Measurements from ENCODE around the gene LONRF2.

Gene LONRF2

DNA sequence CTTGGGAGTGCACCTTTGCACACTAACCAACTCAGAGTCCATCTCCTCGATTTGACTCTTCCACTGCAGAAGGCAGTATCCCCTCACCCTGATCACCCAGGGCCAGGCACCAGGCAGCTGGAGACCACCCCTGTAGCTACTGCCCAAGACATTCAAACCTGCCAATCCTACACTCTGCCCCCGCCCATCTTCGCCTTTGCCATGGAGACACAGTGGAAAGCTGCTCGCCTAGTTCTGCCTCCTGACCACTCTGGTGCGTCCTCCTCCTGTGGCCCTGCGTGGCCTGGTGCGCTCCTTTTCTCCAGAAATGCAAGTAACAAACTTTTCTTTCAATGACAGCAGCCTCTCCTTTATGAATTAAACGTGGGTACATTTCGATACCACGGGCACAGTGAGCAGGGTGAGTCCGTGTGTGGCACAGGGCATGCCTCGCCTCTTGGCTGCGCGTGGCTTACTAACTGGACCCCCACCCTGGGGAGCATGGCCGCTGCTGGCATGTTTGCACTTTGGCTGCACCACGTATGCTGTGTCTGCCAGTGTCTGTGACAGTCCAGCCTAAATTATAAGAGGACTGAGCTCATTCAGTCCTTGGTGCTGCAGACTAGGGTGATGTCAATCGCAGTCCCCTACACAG is 47.6 kb downstream of the LONRF2 start:
- DNase-seq = no peak

GRCh38 chr2:100274076-100274475 is 48.2 kb downstream of the LONRF2 start:
- no peak for DNase-seq

DNA sequence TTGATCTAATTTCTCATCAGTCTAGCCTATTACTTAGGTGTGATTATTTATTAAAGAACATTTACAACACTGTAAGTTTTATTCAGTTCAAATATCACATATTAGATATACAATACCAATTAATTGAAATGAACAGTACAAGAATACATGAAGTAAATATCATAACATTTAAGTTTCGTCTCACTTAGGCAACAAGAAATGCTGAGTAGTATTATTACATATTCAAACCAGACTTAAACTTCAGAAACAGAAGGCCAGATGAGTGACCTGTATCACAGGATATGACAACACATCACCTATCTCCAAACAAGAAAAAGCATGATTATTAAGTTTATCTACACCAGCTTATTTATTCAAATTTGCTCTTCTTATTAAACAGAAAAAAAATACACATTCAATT is 48.9 kb downstream of the LONRF2 start:
- DNase-seq = no peak

DNA sequence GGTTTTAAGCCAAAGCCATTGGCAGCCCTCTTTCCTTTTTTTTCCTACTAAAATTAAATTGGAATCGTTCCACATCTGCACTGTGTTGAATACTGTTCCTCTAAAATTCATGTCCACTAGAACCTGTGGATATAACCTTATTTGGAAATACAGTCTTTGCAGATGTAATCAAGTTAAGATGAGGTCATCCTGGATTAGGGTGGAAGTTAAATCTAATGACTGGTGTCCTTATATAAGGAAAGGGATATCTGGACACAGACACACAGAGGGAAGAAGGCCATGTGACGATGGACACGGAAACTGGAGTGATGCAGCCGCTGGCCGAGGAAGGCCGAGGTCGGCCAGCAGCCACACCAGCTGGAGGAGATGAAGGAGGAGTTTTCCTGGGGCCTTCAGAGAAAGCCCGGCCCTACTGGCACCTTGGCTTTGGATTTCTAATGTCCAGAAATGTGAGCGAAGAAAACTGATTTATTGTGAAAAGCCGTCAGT is 49.4 kb downstream of the LONRF2 start:
- DNase-seq = no peak

DNA sequence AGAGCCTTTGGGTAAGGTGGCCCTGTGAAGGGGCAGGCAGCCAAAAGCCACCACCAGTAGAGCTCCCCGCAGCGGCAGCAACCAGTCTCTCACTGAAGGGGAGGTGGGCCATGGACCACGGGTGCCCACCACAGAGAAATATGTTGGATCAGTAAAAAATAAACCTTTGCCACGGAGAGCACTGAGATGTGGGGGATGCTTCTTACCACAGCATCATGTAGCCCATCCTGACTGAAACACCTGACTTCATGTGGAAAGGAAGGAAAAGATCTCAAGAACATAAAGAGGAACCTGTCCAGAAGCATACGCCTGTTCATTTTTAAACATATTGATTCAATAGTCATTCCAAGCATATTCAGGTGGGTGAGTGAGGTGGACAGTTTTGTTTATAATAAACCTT is 51.1 kb downstream of the LONRF2 start:
- no peak for DNase-seq

DNA sequence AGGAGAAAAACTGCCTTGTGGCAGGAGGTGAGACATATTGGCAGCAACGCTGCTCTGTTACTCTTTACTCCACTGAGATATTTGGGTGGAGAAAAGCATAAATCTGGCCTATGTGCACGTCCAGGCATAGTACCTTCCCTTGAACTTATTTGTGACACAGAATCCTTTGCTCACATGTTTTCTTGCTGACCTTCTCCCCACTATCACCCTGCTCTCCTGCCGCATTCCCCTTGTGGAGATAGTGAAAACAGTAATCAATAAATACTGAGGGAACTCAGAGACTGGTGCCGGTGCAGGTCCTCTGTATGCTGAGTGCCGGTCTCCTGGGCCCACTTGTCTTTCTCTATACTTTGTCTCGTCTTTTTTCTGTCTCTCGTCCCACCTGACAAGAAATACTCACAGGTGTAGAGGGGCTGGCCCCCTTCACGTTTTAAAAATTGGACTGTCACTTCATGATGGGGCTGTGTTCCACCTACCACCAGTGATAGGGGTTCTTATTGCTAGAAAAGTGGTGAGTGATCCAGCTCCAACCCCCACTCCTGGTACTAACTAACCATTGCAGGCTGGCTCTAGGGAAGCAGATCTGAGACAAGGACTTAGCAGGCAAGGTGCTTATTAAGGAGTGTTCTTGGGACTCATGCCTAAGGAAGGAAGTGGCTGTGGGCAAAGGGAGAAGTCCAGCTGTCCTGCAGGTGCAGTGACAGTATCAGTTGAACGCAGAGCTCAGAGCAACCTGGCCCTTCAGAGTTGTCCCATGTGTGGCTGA is 51.7 kb downstream of the LONRF2 start:
- no peak for DNase-seq

DNA sequence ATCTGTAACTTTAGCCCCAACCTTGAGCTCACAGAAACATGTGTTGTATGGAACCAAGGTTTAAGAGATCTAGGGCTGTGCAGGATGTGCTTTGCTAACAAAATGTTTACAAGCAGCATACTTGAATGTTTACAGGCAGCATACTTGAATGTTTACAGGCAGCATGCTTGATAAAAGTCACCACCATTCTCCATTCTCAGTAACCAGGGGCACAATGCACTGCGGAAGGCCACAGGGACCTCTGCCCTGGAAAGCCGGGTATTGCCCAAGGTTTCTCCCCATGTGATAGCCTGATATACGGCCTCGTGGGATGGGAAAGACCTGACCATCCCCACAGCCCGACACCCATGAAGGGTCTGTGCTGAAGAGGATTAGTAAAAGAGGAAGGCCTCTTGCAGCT is 52.4 kb downstream of the LONRF2 start:
- no peak for DNase-seq

DNA sequence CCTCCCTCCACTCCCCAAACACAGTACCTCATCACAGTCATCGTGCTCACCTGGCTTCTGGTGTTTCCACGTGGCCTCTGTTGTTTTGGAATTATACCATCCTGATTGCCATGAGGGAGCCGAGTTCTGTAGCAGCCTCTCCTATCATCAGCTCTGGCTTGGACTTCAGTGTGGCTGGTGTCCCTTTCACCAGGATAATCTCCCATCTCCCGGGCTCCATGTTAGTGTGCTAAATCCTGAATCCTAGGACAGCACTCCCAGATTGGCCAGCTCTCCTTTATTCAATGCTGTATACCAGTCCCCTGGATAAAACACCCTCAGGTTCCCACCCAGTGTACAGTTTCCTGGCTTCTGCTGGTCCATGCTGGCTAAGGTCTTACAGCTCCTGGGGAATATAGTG is 53.3 kb downstream of the LONRF2 start:
- DNase-seq = no peak

DNA sequence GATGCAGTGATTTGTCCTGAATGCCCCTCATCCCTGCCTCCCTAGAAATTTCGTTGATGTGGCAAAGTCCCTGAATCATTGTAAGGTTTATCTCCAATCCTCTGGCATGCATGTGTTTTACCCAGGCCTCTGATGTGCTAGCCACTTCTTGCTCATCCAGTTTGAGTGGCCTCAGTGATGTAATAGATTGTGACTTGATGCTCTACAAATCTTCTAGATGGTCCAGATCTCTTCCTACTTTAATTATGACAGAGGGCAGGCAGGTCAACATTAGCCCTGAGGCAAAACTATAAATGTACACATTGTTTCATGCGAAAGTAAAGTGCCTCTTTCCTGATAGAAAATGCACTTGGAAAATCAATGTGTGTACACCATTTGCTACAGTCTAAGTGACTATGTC is 54.5 kb downstream of the LONRF2 start:
- no peak for DNase-seq

DNA sequence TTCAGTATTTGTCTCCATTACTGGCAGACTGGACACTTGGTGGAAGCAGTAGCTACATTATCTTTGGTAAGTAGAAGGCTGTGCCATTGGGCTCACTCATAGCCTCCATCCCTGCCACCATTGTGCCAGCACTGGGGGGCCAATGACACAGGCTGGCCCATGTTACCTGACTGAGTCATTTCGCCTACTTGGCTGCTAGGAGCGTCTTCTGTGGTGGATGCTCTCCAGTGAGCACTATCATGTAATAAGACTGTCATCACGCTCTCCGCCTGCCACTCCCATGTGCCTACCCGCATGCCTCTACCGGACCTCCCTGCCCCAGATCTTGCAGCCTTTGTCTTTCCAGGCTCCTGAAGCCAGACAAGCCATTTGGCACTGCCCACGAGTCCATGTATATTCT is 56.2 kb downstream of the LONRF2 start:
- no peak for DNase-seq

- DNase-seq = no peak
Observed at GRCh38 chr2:100265226-100265625, 57.1 kb downstream of the LONRF2 start.

DNA sequence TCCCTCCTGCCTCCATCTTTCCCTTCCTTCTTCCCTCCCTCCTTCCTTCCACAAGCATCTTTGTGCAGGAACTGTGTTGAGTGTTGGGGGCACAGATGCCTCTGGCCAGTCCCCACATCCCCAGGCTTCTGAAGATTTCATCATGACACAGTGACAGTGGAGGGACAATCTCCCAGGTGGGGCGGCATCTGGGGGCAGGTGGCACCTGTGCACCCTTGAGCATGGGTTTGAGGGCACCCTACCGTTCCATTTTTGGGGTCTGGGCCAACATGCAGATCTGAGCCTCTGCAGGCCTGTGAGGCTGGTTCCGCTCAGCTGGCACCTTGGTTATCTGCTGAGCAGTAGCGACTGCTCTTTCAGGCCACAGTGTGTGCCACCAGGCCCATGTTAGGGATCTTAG is 57.6 kb downstream of the LONRF2 start:
- no peak for DNase-seq

GRCh38 chr2:100264121-100264520 is 58.2 kb downstream of the LONRF2 start:
- DNase-seq = no peak

GRCh38 chr2:100262555-100263320 is 59.6 kb downstream of the LONRF2 start:
- DNase-seq = peak; percentile 63

DNA sequence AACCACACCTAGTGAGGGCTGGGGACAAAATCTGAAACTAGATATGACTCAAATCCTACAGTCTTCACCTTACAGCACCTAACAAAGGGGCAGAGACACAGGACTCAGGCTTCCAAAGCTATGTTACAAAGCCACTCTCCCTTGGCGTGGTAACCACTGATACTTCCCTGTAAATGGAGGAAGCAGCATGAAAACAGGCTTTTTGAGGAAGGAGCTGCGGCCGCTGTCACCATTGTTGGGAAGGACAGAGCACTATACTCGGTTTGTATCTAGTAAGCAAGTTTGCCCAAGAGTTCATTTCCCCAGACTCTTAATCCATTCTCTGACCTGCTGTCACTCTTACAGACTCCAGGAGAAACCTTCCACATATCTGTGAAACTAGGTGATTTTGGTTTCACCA is 60.3 kb downstream of the LONRF2 start:
- DNase-seq = no peak

DNA sequence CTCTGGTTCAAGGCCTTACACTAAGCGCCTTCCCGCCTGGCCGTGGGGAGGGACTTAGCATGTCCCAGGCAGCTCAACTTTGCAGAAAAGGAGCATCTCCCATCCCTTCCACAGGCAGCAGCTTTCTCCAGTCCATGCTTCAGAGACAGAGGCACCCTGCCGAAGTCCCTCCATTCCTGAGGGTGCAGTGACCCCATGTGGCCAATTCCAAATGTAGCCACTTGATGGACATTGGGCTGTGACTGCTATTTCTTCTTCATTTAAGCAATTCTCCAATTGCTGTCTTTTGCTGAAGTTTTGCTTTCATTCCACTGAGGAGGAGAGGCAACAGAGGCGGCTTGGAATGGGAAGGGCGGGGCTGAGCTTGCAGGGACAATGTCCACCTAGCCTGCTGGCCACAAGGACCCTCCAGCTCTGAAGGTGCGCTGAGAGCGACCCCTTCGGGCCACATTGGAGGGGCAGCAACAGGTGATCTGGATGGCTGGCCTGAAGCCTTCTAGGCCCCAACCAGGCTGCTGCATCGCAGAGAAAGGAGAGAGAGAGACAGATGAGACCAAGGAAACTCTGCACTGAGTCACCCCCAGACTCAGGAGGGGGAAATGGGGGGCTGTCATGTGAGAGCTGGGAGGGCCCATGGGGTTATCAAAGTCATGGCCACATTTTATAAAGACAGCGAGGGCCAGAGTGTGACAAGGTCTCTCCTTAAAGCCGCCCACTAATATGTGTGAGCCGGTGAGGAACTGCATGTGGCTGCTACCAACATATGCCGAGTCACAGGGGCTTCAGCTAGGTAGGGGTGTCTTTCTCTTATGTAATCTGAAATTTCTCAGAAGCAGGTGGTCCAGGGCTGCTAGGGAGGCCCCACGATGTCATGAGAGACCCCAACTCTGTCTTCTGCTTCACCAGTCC is 61.3 kb downstream of the LONRF2 start:
- DNase-seq = no peak

DNA sequence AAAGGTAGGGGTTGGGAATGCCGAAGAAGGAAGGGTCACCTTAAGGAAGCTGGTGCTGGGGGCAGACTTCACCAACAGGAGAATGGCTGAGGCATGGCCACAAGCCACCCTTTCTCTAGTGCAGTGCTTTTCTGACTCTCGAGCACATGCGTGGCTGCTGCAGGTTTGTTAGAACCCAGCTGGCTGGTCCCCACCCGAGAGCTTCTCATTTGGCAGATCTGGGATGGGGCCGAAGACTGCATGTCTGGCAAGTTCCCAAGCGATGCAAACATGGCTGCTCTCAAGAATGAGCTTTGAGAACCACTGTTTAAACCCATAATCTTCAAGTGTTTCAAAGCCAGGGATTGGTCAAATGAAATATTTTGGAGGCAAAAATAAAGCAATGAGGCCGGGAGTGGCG is 63.2 kb downstream of the LONRF2 start:
- DNase-seq = no peak

- DNase-seq = no peak
Observed at GRCh38 chr2:100257939-100258338, 64.4 kb downstream of the LONRF2 start.

DNA sequence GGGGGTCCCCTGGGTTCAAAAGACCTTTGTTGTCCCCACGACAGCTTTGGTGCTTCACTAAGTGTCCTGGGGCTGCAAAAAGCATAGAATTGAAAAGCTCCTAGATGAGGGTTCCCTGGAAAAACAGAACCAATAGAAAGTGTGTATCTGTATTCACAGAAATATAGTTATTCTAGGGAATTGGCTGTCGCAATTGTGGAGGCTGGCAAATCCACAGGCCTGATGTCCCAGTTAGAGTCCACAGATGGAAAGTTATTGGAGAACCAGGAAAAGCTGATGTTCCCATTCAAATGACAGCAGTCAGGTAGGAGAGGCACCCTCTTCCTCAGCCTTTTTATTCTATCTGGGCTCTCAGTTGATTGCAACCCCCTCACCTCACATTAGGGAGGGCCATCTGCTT is 65.5 kb downstream of the LONRF2 start:
- no peak for DNase-seq

GRCh38 chr2:100256416-100256815 is 65.9 kb downstream of the LONRF2 start:
- no peak for DNase-seq

DNA sequence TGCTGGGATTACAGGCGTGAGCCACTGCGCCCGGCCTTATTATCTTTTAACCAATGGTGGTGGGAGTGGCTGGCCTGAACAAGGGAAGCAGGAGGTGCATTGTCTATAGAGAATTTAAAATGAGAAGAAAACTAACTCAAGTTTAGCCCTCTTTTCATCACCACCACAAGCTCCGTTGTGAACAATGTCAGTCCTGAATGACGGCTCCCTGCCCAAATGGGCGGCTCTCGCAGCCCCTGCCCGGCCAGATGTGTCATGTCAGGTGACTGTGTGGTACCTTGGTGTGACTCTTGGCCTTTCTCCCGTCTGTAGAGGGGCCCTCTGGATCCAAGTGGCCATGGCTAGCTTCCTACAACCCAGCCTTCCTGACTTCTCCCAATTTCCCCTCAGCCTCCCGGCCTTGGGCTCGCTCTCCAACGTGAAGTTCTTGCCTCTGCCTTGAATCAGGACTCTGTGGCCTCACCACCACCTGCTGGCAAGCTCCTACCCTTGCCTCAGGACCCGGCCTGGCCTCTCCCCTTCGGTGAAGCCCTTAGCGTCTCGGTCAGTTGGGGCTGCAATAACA is 67.6 kb downstream of the LONRF2 start:
- no peak for DNase-seq

DNA sequence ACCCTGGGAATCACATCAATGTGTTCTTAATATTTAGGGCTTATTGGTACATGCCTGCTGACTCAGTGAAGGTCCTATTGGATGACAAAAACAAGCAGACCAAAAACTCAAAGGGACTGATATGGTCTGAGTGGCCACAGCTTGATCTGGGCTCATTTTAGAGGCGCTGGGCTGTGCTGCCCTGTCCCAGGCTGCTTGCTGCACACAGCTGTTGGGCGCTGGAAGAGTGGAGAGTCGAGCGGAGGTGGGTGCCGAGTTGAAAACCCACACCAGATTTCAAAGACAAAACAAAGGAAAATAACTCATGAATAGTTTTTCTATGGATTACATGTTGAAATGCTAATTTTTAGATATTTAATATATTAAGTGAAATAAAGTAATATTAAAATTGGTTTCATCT is 68.5 kb downstream of the LONRF2 start:
- no peak for DNase-seq
